Epithelial cell of esophagus (primary cell): Measurements from ENCODE around the gene TELO2.

Source experiments
- DNase-seq: peaks from one replicate; pipeline ENCODE4 v3.0.0; 2010; ENCODE audit warnings: low read depth
- H3K4me3 ChIP-seq: 2 replicates; pipeline ENCODE4 v1.5.1; 2011; ENCODE audit warnings: mild to moderate bottlenecking, low read length, control low read depth
- CTCF ChIP-seq: IDR thresholded peaks from 2 replicates; pipeline ENCODE4 v1.5.1; 2011; ENCODE audit warnings: low read depth, mild to moderate bottlenecking, low read length, control low read depth, inconsistent platforms; ENCODE audit not compliant: insufficient read depth; ENCODE audit errors: missing control alignments

Gene TELO2

GRCh38 chr16:1481906-1482835 is 11.0 kb upstream of the TELO2 start:
- no peak for DNase-seq
- H3K4me3 ChIP-seq, result no peak overlapping the region
- no peak for TF ChIP-seq CTCF

- no peak for TF ChIP-seq CTCF
- no peak for DNase-seq
- H3K4me3 ChIP-seq, result no peak overlapping the region
These were observed 7.2 kb upstream of the TELO2 start for GRCh38 chr16:1485847-1486496.

GRCh38 chr16:1486551-1487390 is 6.4 kb upstream of the TELO2 start:
- TF ChIP-seq CTCF, result no peak
- no peak overlapping the region for H3K4me3 ChIP-seq
- DNase-seq, result no peak

- TF ChIP-seq CTCF, result no peak
- DNase-seq, result no peak
- H3K4me3 ChIP-seq, result no peak overlapping the region
These were observed 5.6 kb upstream of the TELO2 start for GRCh38 chr16:1487395-1488053.

GRCh38 chr16:1488054-1488601 is 5.0 kb upstream of the TELO2 start:
- no peak for TF ChIP-seq CTCF
- no peak overlapping the region for H3K4me3 ChIP-seq
- no peak for DNase-seq

GRCh38 chr16:1488619-1489018 is 4.5 kb upstream of the TELO2 start, which contains the start of gene PTX4:
Gene PTX4, minus strand, starts transcription at chr16:1488944. Its CDS starts 35 bp downstream, at chr16:1488909.
- DNase-seq, result no peak
- H3K4me3 ChIP-seq, result no peak within 1 kb of the TSS
- TF ChIP-seq CTCF, result no peak
